ENCODE results near the gene PRAMEF5.
"Not testable (repeated sequence)": the region's sequence is repeated elsewhere in the genome, so short reads cannot be mapped to it uniquely, and the experiment has no call there.

Gene PRAMEF5

DNA sequence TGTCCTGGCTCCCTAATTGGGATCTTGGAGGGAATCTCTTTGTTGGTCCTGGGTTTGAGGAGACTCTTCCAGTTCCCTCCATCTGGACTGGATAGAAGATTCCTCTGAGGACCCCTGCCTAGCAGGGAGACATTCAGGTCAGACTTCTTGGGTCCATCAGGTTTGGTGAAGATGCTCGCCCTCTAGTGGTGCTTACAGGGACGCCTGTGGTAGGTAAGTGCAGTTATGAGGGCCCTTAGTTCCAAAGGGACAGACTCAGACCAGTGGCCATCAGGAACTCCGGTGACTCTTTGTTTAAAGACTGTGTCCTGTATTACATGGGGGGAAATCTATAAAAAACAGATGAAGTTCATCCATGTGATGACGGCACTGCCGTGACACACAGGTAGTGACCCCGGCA lies 23.0 kb downstream of the PRAMEF5 start:
- not testable (repeated sequence) for DNase-seq (ENCODE audit: low spot score)

DNA sequence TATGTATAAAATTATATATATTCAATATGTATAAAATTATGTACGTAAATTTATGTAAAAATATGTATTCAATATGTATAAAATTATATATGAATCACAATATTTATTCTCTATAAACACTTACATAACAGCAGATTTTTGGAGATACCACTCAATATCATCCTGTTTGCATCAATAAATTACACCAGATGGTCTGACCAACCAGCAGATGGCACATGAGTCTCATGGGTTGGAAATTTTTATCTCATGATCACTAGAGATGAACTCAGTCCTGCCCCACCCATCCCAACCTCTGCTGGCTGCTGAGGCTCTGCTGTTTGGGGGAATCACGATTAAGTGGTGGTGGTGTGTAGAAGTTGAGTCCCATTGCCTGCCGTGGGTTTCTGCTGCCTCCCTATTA lies 25.6 kb downstream of the PRAMEF5 start:
- DNase-seq (ENCODE audit: low spot score), result not testable (repeated sequence)

DNA sequence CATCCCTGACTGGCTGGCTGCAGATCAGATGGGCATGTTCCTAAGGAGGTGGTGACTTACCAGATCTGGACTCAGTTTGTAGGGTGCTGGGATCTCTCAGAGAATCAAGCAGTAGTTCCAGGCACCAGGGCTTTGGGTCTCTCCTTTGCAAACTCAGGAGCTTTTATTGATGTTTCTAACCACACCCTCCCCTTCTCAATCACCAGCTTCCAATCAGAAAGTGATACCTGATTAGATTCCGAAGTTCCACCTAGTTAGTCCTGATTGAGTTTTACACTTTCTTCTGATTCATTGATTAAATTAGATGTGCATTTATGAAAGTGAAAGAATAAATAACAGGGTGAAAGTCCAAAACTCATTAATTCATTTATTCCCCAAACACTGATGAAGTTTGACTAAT lies 31.0 kb downstream of the PRAMEF5 start, which contains the start of gene PRAMEF8:
Gene PRAMEF8, minus strand, starts transcription at position 101 of the 400 bp plus-strand sequence. CDS start 1,046 bp downstream, outside the sequence.
- DNase-seq (ENCODE audit: low spot score), result not testable (repeated sequence)

DNA sequence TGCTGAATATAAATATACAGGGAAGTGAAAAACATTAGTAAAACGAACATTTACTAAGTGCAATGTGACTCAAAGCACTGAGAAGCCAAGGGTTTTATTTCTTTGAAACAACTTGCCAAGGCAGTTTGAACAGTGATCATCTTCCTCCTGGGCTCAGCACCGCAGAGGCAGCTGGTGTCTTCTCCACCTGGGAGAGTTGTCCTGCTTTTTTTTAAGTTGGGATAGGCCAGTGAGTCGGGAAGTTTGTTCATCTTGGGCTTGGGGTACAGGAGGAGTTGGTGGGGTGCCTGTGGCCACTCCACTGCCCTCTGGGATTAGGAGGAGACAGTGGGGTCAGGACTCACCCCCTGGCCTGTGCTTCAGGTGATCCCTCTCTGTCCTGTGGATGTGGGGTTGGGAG lies 35.0 kb downstream of the PRAMEF5 start:
- not testable (repeated sequence) for DNase-seq (ENCODE audit: low spot score)

DNA sequence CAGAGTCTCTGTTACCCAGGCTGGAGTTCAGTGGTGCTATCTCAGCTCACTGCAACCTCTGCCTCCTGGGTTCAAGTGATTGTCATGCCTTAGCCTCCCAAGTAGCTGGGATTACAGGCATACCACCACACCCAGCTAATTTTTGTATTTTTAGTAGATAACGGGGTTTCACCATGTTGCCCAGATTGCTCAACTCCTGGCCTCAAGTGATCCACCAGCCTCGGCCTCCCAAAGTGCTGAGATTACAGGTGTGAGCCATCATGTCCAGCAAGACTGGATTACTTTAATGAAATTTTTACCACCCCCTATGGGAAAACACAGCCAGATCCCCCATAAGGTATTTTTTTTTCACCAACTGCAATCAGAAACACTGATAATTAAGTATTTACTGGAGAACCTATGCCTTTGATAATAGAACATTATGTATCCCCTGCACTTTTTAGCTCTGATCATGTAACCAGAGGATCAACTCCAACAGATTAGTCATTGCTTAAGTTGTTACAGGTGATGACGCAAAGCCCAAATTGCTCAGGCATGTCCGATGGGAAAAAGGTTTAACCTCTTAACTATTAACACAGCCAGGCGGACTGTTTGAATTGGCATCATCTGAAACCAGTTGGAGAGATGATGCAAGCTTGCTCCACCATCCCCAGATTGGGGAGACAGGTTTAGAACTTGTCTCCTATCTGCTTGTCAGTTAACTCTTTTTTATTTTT lies 43.4 kb downstream of the PRAMEF5 start:
- not testable (repeated sequence) for DNase-seq (ENCODE audit: low spot score)

DNA sequence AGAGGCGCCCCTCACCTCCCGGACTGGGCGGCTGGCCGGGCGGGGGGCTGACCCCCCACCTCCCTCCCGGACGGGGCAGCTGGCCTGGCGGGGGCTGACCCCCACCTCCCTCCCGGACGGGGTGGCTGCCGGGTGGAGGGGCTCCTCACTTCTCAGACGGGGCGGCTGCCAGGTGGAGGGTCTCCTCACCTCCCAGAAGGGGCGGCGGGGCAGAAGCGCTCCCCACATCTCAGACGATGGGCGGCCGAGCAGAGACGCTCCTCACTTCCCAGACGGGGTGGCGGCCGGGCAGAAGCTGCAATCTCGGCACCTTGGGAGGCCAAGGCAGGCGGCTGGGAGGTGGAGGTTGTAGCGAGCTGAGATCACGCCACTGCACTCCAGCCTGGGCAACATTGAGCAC lies 44.7 kb downstream of the PRAMEF5 start:
- not testable (repeated sequence) for DNase-seq (ENCODE audit: low spot score)

DNA sequence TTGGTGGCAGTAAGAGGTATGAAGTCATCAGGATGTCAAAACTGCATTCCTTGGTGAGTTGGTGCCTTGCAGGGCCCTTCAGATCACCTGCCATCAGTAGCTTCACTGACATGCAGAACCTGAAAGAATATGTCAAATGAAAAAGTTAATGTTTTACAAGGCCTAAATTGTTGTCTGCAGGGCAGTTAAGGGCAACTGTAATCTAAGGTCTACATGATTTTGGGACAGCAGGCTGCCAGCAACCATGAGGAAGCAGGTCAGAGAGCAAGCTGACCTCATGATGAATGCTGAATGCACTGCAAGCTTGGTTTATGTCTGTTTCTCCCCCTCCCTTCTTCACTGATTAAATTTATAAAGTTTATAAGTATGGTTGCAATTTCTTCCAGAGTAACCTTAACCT lies 48.2 kb downstream of the PRAMEF5 start:
- DNase-seq (ENCODE audit: low spot score), result not testable (repeated sequence)

DNA sequence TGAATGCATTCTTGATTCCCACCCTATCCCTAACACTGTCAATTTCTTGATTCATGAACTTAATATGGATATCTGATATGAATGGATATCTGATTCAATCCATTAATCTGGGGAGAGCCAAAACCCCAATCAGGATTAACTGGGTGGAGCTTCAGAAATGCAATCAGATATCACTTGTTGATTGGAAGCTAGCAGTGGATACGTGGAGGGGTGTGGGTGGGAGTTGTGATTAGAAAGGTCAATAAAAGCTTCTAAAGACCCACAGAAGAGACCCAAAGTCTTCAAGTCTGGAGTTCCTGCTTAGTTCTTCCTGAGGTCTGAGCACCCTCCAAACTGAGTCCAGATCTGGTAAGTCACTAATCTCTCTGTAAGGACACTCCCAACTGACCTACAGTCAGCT lies 49.2 kb downstream of the PRAMEF5 start, which contains the start of gene PRAMEF33:
Gene PRAMEF33, plus strand, starts transcription at position 301 of the 400 bp plus-strand sequence. CDS start 2,416 bp downstream, outside the sequence.
- not testable (repeated sequence) for DNase-seq (ENCODE audit: low spot score)

All from COLO829 (cell line).